Loucy (cell line): ENCODE results near the gene MYH10.

Experiments
- H2AFZ ChIP-seq: fragments of 200-600 bp; sonication (generic); 2 replicates; pipeline ENCODE4 v1.6.0; 2016; ENCODE audit warnings: antibody characterized with exemption, mild to moderate bottlenecking, low read length, moderate library complexity
- H3F3A ChIP-seq: fragments of 200-600 bp; 2 replicates; pipeline ENCODE4 v1.6.0; 2016; ENCODE audit warnings: antibody characterized with exemption, low read depth, mild to moderate bottlenecking
- H3K27me3 ChIP-seq: fragments of 200-600 bp; sonication (generic); 2 replicates; pipeline ENCODE4 v1.6.1; 2014; ENCODE audit warnings: low read length, mild to moderate bottlenecking; ENCODE audit not compliant: insufficient read depth, poor library complexity, severe bottlenecking
- H3K36me3 ChIP-seq: fragments of 200-600 bp; sonication (generic); 2 replicates; pipeline ENCODE4 v1.6.1; 2016; ENCODE audit warnings: low read length; ENCODE audit not compliant: insufficient read depth
- H3K4me1 ChIP-seq: fragments of 200-600 bp; sonication (generic); 2 replicates; pipeline ENCODE4 v1.5.1; 2014; ENCODE audit warnings: low read length, mild to moderate bottlenecking; ENCODE audit not compliant: insufficient read depth, poor library complexity, severe bottlenecking
- H3K4me2 ChIP-seq: fragments of 200-600 bp; sonication (generic); 2 replicates; pipeline ENCODE4 v1.6.0; 2014; ENCODE audit warnings: antibody characterized with exemption, low read length, low read depth, mild to moderate bottlenecking; ENCODE audit not compliant: poor library complexity, severe bottlenecking
- H3K4me3 ChIP-seq: fragments of 200-600 bp; sonication (generic); 2 replicates; pipeline ENCODE4 v1.5.1; 2014; ENCODE audit warnings: low read length, mild to moderate bottlenecking, mixed read lengths; ENCODE audit not compliant: poor library complexity, severe bottlenecking
- H3K79me2 ChIP-seq: fragments of 200-600 bp; sonication (generic); 2 replicates; pipeline ENCODE4 v1.6.1; 2014; ENCODE audit warnings: low read length; ENCODE audit not compliant: insufficient read depth
- H3K9ac ChIP-seq: fragments of 200-600 bp; sonication (generic); 2 replicates; pipeline ENCODE4 v1.6.0; 2014; ENCODE audit warnings: mild to moderate bottlenecking, low read depth, low read length, moderate library complexity; ENCODE audit not compliant: poor library complexity, severe bottlenecking
- H3K9me2 ChIP-seq: fragments of 200-600 bp; sonication (generic); replicated peaks from 2 replicates; pipeline ENCODE4 v1.6.1; 2016; ENCODE audit warnings: low read depth, low read length, mixed read lengths
- H3K9me3 ChIP-seq: fragments of 200-600 bp; sonication (generic); 2 replicates; pipeline ENCODE4 v1.6.1; 2014; ENCODE audit warnings: mild to moderate bottlenecking, antibody characterized with exemption, low read length, low read depth; ENCODE audit not compliant: insufficient read depth
- H4K20me1 ChIP-seq: fragments of 200-600 bp; sonication (generic); 2 replicates; pipeline ENCODE4 v1.6.0; 2014; ENCODE audit warnings: antibody characterized with exemption, low read length, mild to moderate bottlenecking; ENCODE audit not compliant: insufficient read depth, poor library complexity, severe bottlenecking
- EZH2phosphoT487 ChIP-seq: fragments of 200-600 bp; IDR thresholded peaks from 2 replicates; pipeline ENCODE4 v1.6.1; 2018; ENCODE audit warnings: antibody characterized with exemption, mild to moderate bottlenecking, moderate library complexity, borderline replicate concordance
- TF ChIP-seq, protein P1 (sequence below): fragments of 200-600 bp; sonication (generic); conservative IDR thresholded peaks from 2 replicates; pipeline ENCODE4 v1.5.1; 2014; ENCODE audit warnings: mild to moderate bottlenecking, antibody characterized with exemption, low read length

The MYH10 gene

DNA sequence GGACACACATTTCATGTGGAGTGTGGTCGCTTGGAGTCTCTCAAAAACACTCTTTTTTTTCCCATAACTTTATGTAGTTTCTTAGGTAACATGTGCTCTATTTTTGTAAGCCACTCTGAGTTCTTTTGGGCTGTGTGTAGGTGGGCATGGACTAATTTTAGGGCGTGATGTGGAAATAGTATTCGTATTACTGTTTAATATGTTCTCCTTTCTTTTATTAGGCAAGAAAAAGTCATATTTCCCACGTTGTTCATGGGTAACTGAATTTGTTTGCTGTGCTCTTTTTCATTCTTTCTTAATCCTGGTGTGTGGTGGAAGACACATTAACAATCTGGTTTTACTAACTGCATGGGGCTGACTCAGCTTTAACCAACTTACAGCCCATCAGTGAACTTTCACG lies 167.4 kb downstream of the MYH10 start:
- H2AFZ ChIP-seq, result no peak overlapping the region
- H3K36me3 ChIP-seq, result peaks cover 81% of the 10 kb centered on the region; the same call in 1 of the 2 replicates
- no peak overlapping the region for H3K4me3 ChIP-seq
- no peaks in the 10 kb centered on the region for H3K27me3 ChIP-seq
- no peak overlapping the region for H3K4me2 ChIP-seq
- no peaks in the 10 kb centered on the region for H4K20me1 ChIP-seq
- no peak overlapping the region for H3K9ac ChIP-seq
- no peaks in the 10 kb centered on the region for H3F3A ChIP-seq
- no peaks in the 10 kb centered on the region for H3K9me2 ChIP-seq
- H3K79me2 ChIP-seq, result peaks cover 8% of the 10 kb centered on the region; the same call in 1 of the 2 replicates
- TF ChIP-seq, protein P1, sequence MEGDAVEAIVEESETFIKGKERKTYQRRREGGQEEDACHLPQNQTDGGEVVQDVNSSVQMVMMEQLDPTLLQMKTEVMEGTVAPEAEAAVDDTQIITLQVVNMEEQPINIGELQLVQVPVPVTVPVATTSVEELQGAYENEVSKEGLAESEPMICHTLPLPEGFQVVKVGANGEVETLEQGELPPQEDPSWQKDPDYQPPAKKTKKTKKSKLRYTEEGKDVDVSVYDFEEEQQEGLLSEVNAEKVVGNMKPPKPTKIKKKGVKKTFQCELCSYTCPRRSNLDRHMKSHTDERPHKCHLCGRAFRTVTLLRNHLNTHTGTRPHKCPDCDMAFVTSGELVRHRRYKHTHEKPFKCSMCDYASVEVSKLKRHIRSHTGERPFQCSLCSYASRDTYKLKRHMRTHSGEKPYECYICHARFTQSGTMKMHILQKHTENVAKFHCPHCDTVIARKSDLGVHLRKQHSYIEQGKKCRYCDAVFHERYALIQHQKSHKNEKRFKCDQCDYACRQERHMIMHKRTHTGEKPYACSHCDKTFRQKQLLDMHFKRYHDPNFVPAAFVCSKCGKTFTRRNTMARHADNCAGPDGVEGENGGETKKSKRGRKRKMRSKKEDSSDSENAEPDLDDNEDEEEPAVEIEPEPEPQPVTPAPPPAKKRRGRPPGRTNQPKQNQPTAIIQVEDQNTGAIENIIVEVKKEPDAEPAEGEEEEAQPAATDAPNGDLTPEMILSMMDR, result no peak
- TF ChIP-seq EZH2phosphoT487, result no peak
- no peaks in the 10 kb centered on the region for H3K9me3 ChIP-seq
- H3K4me1 ChIP-seq, result no peaks in the 10 kb centered on the region

DNA sequence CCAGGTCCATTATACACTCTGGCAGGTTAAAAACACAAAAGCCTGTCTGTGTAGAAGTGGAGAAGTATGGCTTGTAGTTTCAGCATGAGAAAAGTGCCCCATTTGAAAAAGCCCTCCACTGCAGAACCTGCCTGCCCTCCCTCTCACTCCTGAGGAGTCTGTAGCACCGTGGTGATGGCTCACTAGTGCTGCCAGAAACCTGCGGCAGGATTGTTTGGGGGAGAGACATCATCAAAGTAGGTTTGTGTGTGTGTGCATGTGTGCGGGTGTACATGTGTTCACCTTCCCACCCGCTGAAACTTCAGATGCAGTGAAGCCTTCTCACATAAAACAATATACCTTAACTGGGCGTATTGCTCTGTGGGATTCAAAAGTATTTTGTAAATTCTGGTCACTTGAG lies 168.0 kb downstream of the MYH10 start:
- Histone ChIP-seq H3K27me3 (no peaks in the 10 kb centered on the region), H3K36me3 (peaks cover 78% of the 10 kb centered on the region; the same call in 1 of the 2 replicates), H3K4me2 (no peak overlapping the region), H3K9ac (no peak overlapping the region), H3F3A (no peaks in the 10 kb centered on the region), H3K9me2 (no peaks in the 10 kb centered on the region), H3K79me2 (peaks cover 8% of the 10 kb centered on the region; the same call in 1 of the 2 replicates), H2AFZ (no peak overlapping the region), H3K4me1 (no peaks in the 10 kb centered on the region), H4K20me1 (no peaks in the 10 kb centered on the region), H3K9me3 (no peaks in the 10 kb centered on the region), H3K4me3 (no peak overlapping the region)
- TF ChIP-seq, protein P1, result no peak
- TF ChIP-seq EZH2phosphoT487, result no peak

DNA sequence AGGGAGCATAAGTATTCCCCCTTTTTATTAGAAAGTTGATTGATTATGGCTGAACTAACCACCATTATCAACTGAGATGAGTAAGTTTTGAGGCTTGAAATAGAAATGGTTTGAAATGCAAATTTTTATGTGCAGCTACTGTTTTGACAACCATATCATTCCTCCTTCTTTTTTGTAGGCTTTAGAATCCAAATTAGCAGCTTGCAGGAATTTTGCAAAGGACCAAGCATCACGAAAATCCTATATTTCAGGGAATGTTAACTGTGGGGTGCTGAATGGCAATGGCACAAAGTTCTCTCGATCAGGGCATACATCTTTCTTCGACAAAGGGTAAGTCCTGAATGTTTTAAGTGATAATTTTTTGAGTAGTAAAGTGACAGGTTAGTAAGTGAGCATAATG lies 170.7 kb downstream of the MYH10 start:
- Histone ChIP-seq H3K4me1 (no peaks in the 10 kb centered on the region), H3K79me2 (peaks cover 4% of the 10 kb centered on the region; the same call in 1 of the 2 replicates), H3K27me3 (no peaks in the 10 kb centered on the region), H3K4me3 (no peak overlapping the region), H3K9ac (no peak overlapping the region), H3F3A (no peaks in the 10 kb centered on the region), H3K4me2 (no peak overlapping the region), H3K9me3 (no peaks in the 10 kb centered on the region), H4K20me1 (no peaks in the 10 kb centered on the region), H3K36me3 (peaks cover 87% of the 10 kb centered on the region; the same call in 1 of the 2 replicates), H2AFZ (no peak overlapping the region), H3K9me2 (no peaks in the 10 kb centered on the region)
- TF ChIP-seq, protein P1, result no peak
- TF ChIP-seq EZH2phosphoT487, result no peak
